COLO829 (cell line): ENCODE measurements around the gene DPH7.
"Not testable (repeated sequence)": the region's sequence is repeated elsewhere in the genome, so short reads cannot be mapped to it uniquely, and the experiment has no call there.

Experiments used
- DNase-seq: peaks from one replicate; pipeline ENCODE4 v3.0.0; 2012; ENCODE audit warnings: low spot score

The DPH7 gene

DNA sequence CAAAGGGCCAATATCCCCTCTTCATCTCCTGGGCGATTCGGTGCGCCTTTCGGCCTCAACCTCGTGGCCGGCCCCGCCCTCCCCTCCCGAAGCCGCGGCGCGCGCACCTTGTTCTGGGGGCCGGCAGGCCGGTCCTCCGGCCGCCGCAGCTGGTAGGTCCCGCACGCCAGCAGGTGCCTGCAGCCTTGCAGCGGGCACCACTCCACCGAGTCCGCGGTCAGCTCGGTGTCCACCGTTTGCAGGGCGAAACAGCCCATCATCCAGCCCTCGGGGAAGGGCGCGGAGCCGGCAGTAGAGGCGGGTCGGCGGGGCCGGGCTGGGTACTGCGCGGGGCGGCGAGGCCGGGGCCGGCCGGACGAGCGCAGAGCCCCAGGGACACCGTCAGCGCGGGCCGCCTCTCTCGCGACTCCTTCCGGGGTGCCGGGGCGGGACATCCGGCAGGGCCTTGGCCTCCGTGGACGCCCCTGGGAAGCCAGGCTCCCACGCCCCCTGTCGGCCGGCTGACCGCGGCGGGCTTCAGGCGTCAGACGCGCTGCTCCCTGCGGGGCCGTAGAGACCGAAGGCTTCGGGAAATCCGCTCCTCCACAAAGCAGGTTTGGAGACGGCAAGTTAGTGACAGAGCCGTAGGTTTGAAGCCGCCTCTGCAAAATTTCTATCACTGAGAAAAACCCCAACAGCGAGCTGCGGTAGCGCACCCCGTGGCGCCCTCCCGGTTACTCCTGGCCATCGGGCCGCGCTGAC is at the start of gene DPH7:
DPH7 (minus strand) TSS at position 408 of the 741 bp plus-strand sequence; CDS start at position 260, 148 bp downstream.
- peak; percentile 88 for DNase-seq

DNA sequence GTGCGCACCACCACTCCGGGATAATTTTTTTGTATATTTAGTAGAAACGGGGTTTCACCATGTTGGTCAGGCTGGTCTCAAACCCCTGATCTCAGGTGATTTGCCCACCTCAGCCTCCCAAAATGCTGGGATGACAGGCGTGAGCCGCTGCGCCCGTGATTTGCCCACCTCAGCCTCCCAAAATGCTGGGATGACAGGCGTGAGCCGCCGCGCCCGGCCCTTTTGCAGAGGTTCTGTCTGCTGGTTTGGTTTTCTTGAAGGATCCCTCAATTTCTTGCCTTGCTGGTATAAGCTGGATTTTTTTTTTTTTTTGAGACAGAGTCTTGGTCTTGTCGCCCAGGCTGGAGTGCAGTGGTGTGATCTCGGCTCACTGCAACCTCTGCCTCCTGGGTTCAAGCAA is 48.7 kb upstream of the DPH7 start:
- not testable (repeated sequence) for DNase-seq

- DNase-seq, result no peak
Observed at GRCh38 chr9:137626464-137626863, 47.7 kb upstream of the DPH7 start.

GRCh38 chr9:137622211-137622610 is 43.5 kb upstream of the DPH7 start:
- not testable (repeated sequence) for DNase-seq

DNA sequence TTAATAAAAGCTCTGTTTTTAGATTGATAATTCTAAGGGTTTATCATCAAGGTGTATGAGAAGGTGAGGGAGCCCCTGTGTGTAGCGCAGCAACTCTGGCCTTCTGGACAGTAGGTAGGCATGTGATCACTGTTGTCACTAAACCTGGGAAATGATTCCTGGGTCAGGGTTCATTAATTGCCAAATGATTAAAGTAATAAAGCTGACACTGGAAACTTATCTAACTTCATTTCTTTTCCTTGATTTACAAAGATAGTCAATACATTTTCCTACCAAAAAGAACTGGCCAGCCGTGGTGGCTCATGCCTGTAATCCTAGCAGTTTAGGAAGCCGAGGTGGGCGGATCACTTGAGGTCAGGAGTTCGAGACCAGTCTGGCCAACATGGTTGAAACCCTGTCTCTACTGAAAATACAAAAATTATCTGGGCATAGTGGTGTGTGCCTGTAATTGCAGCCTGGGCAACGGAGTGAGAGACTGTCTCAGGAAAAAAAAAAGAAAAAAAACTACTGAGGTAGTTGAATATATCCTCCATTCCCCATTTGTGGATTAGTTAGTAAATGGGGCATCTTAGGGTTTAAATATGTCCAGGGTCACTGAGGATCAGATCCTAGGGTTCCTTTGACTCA is 42.5 kb upstream of the DPH7 start:
- DNase-seq, result no peak

DNA sequence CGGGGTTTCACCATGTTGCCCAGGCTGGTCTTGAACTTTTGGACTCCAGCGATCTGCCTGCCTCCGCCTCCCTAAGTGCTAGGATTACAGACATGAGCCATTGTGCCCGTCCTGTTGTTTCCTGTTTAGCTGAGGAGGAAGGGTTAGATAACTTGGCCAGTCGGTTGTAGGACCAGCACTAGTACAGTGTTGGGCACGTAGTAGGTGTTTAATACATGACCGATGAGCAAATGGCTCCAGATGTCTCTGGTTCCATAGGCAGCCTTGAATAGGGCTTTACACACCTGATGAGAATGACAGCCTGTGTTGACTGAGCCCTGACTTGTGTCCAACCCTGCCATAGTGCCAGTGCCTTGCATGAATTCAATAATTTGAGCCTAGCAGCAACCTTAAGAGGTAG is 41.9 kb upstream of the DPH7 start:
- no peak for DNase-seq

- no peak for DNase-seq
Observed at GRCh38 chr9:137620048-137620405, 41.3 kb upstream of the DPH7 start.

DNA sequence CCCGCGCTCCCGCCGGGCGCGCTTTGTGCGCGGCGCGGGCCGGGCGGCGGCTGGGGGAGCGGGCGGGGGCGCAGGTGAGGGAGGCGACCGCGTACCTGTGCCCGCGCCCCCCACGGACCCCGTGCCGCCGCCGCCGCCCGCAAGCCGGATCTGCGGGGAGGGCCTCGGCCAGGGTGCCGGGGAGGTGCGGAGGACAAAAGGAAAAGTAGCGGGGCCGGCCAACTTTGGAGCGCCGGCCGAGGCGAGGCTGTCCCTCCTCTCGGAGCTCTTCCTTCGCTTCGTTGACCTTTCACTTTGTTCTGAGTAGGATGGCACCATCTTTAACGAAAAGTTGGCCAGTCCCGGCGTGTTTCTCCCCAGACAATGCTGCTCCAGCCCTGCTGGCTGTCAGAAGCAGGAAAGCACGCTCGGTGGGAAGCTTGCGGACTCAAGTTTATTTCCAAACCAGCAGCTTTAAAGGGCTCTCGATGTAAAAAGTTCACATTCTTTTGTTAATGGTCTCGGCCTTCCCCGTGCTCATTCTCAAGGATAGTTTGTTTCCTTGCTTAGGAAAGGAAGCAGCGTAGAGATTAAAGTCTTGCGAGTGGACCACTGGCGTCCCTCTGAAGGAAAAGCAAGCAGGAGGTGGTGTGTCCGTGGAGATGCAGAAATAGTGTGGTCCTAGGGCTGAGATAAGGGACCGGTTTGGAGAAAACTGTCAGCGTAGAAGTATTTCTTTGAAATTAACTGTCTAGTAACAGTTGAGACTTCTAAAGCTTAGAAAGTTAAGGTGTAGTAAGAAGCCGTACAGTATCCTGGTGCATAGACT is 40.7 kb upstream of the DPH7 start:
- DNase-seq, result peak; percentile 63

GRCh38 chr9:137618105-137619067 is 39.7 kb upstream of the DPH7 start, which contains the start of gene EHMT1:
Gene EHMT1, plus strand, starts transcription at chr9:137619005. Its CDS starts 24 bp downstream, at chr9:137619029.
- DNase-seq, result peak; percentile 98

DNA sequence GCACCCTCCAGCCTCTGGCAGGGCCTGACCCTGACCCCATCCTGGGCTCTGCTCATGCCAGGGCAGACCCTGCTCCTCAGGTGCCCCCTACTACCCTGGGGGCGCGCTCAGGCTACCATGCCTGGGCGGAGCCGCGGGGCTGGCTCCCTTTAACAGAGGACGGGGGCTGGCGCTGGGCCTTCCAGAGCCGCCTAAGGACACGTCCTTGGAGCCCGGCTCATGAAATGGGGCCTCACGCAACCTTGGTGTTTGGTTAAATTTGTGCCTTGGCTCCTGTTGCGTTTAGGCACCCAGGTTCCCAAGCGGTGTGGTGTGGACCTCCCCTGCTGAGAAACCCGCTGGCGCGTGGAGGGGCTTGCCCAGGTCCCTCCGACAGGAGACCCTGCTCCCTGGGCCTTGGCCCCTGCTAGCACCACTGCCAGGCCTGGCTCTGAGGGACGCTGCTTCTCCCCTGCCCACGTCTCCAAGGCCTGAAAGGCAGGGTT is 36.7 kb upstream of the DPH7 start:
- DNase-seq, result no peak

- DNase-seq, result no peak
Observed at GRCh38 chr9:137614631-137615386, 36.1 kb upstream of the DPH7 start.

- no peak for DNase-seq
Observed at GRCh38 chr9:137613738-137614523, 35.2 kb upstream of the DPH7 start.

DNA sequence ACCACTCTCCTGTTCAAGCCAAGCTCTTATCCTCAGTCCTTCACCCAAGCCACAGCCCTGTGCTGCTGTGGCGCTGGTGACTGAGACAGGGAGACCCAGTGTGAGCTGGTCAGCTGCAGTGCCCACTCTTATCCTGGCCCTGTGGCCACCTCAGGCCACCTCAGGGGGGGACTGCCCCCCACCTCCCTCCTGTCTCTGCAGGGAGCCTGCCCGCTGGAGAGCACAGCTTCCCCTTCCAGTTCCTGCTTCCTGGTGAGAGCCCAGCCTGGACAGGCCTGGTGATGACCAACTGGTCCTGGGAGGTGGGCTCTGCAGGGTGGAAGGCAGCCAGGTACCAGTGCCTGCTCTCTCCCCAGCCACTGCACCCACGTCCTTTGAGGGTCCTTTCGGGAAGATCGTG is 34.5 kb upstream of the DPH7 start:
- no peak for DNase-seq

DNA sequence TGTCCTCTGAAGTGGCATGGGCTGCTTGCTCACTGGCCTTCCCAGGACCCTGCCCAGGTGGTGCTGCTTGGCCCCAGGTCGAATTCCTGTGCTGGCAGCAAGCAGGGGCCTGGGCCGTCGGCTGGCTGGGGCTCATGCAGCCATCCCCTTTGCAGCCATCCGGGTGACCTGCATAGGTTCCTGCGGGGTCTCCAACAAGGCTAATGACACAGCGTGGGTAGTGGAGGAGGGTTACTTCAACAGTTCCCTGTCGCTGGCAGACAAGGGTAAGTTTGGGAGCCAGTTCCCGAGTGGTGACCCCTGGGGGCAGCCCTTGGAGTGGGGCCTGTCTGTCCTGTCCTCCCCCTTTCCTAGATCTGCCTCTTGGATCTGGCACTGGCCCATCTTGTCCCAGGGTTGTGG is 34.0 kb upstream of the DPH7 start:
- no peak for DNase-seq

DNA sequence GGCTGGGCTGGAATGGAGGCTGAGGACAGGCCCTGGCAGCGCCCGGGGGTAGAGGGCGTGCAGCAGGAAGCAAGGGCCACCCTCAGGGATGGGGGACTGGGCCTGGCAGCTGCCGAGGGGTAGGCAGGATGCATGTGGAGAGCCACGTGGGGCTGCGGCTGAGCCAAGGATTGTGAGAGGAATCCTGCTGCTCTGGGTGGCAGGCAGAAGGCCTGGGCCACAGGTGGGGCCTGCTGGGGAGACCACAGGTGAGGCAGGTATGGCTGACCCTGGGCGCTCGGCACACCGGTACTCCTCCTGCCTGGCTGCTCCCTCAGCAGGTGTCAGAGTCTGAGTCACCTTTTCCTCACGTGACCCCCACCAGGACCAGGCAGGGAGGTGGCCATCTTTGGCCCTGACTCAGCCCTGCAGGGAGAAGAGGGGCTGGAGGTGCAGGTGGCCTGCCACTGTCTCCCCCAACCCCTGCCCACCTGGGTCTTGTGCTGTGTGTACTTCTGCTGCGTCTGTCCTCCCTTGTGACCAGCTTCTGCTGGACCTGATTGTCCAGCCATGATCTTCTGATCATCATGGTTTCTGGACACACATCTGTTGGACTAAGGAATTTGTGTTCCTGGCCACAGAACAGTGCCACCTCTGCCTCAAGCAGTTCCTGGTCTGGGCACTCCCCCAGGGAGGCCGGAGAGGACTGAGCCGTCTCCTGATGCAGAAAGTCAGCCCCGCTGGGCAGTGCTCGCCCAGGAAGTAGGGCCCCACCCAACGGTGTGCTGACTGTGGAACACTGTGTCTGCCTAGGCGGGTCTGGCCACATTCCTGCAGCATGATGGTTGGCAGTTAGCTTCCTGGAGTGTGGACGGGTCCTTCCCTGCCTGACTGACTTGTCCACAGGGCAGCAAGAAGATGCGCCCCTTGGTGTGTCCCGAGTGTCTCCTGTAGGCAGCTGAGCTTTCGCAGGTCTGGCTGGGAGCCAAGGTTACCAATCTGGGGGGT is 33.2 kb upstream of the DPH7 start:
- peak; percentile 48 for DNase-seq

GRCh38 chr9:137610944-137611343 is 32.2 kb upstream of the DPH7 start:
- no peak for DNase-seq

GRCh38 chr9:137607141-137607857 is 28.6 kb upstream of the DPH7 start:
- no peak for DNase-seq

DNA sequence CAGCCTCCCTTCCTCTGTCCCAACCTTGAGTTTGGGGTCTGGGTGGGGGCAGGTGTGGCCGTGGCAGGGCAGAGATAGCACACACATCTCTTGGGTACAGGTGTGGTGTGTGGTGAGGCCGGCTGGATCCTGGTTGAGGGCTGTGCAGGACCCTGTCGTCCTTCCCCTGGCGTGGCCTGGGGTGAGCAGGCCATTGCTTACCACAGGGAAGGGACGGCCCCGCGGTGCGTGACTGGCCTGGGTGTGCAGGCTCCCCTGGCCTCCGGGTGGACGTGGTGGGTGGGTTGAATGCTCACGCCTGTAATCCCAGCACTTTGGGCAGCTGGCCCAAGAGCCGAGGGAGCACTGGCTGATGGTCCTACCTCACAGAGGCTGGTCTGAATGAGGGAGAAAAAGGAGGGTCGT is 28.0 kb upstream of the DPH7 start:
- DNase-seq, result no peak
